ENCODE data around the gene GABRD. TPM values are rescaled to one million over a fixed set of nuclear protein-coding genes. Genes with fewer than 3 reads are reported as not detected.

GABRD gene
- total and polyA plus RNA-seq, 10 of the 15 experiments (the other 5 are each of a cell fraction or from before 2014, with no cell fraction given) = not detected

DNA sequence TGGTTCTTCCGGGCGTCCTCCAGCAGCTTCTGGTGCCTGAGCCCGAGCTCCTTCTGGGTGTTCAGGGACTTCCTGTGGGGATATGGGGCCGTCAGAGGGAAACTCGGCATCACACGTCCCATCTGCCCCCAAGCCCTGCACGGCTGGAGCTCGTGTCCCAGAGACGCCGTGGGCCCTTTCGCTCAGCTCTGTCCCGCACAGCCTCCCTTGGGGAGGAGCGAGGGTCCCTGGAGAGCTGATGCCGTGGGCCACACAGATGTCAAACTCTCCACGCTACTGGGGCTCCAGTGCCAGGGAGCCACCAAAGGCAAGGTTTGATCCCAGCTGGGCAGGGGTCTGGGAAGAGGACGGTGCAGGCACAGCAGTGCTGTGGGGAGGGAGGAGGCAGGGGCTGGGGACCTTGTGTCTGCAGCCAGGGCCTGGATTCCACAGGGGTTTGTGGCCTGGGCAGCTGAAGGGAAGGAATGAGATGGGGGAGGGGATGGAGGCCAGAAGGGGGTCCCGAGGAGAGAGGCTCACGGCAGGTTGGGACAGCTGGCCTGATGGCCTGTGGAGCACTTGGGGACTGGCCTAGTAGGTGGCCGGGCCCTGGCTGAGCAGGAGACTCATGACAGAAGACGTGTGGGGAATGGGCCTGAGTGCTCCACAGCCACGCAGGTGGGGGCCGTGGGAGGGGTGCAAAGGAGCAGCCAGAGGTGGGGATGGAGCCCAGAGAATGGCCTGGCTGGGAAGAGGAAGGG lies 46.0 kb upstream of the GABRD start:
- no peaks in the 10 kb centered on the region for H3K4me1 ChIP-seq (ENCODE audit: control insufficient read depth, insufficient read depth, low read length)
- no peaks in the 10 kb centered on the region; the same call in 2 of the 3 replicates for H3K9me3 ChIP-seq (replicated peaks; ENCODE audit: control insufficient read depth, insufficient read depth, low read length)
- ChIA-PET POLR2A (no interaction called here), SMC1A (ENCODE audit: uncharacterized antibody, unreplicated experiment) (no interaction called here), CTCF (no interaction called here), RAD21 (ENCODE audit: unreplicated experiment) (no interaction called here)
- no peaks in the 10 kb centered on the region for H3K36me3 ChIP-seq (ENCODE audit: control insufficient read depth in 2 of 2, insufficient read depth in 2 of 2, low read length in 1 of 2)
- intact Hi-C loops (cut with micrococcal nuclease; ENCODE audit: unreplicated experiment) (no loop called here), in situ Hi-C loops (cut with MboI) (loop anchor here (25.0 kb wide), 1 partner anchor 814 kb away; no protein-coding TSS in a partner anchor)
- FAIRE-seq (no peak), ATAC-seq (no peak), DNase-seq (ENCODE audit: low read depth, low spot score) (no peak)
- no peaks in the 10 kb centered on the region for H3K27me3 ChIP-seq (replicated peaks in 1 of 2; ENCODE audit: control insufficient read depth in 2 of 2, insufficient read depth in 2 of 2, low read length in 1 of 2)
- H3K79me2 ChIP-seq (ENCODE audit: control insufficient read depth, insufficient read depth, low read length) = no peaks in the 10 kb centered on the region
- 36% methylated on average over 20 of the region's 22 CpGs for WGBS (ENCODE audit: insufficient coverage, insufficient replicate concordance, low lambda C conversion rate, missing lambda C conversion rate)
- no peaks in the 10 kb centered on the region for H4K20me1 ChIP-seq (ENCODE audit: control insufficient read depth, insufficient read depth)
- no peak overlapping the region for H3K4me2 ChIP-seq (ENCODE audit: control insufficient read depth, insufficient read depth)
- H2AFZ ChIP-seq (ENCODE audit: control insufficient read depth, low read depth, low read length) = no peak overlapping the region
- H3K27ac ChIP-seq (ENCODE audit: control insufficient read depth, insufficient read depth) = no peak overlapping the region
- TF ChIP-seq ZZZ3 (IDR thresholded peaks at IDR 0.05; ENCODE audit: control insufficient read depth, insufficient read length, low read depth) = no peak
- TF ChIP-seq HDGF (IDR thresholded peaks at IDR 0.05) = no peak
- no peak for TF ChIP-seq KDM1A (IDR thresholded peaks at IDR 0.05; ENCODE audit: borderline replicate concordance)
- TF ChIP-seq, protein P1, sequence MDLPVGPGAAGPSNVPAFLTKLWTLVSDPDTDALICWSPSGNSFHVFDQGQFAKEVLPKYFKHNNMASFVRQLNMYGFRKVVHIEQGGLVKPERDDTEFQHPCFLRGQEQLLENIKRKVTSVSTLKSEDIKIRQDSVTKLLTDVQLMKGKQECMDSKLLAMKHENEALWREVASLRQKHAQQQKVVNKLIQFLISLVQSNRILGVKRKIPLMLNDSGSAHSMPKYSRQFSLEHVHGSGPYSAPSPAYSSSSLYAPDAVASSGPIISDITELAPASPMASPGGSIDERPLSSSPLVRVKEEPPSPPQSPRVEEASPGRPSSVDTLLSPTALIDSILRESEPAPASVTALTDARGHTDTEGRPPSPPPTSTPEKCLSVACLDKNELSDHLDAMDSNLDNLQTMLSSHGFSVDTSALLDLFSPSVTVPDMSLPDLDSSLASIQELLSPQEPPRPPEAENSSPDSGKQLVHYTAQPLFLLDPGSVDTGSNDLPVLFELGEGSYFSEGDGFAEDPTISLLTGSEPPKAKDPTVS (IDR thresholded peaks at IDR 0.05; ENCODE audit: low read depth, low read length) = no peak
- TF ChIP-seq EP300 (IDR thresholded peaks at IDR 0.05; ENCODE audit: borderline replicate concordance in 1 of 2, control insufficient read depth in 1 of 2, low read depth in 2 of 2, low read length in 2 of 2) = no peak
- TF ChIP-seq SMC3 (IDR thresholded peaks at IDR 0.05; ENCODE audit: borderline replicate concordance, low read length) = no peak
- TF ChIP-seq NR2C1 (IDR thresholded peaks at IDR 0.05) = no peak
- TF ChIP-seq SUZ12 (IDR thresholded peaks at IDR 0.05; ENCODE audit: unreplicated experiment) = no peak
- no TSS peak for BruUV-seq (replicated peaks)
- H3K9ac ChIP-seq (ENCODE audit: control insufficient read depth, insufficient read depth, low read length) = no peak overlapping the region
- no peak overlapping the region for H3K4me3 ChIP-seq

All from GM12878 (cell line).